ENCODE measurements around the gene ADARB2. TPM values are rescaled to one million over a fixed set of nuclear protein-coding genes. Genes with fewer than 3 reads are reported as not detected.
"Not testable (repeated sequence)": the region's sequence is repeated elsewhere in the genome, so short reads cannot be mapped to it uniquely, and the experiment has no call there.

Gene ADARB2
- total RNA-seq, 1 donor: 1.1 TPM

DNA sequence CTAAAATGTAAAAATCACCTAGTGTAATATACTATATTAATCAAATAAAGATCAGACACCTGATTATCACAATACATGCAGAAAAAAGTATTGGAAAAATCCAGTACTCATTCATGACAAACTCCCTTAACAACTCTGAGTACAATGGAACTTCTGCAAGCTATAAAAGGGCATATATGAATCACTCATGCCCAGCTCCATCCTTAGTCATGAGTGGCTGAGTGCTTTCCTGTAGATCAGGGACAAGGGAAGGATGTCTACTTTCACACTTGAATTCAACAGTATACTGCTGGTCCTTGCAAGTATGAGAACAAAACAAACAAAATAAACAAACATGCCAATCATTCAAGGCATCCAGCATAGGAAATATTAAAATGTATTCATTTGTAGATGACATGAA, 116.5 kb downstream of the ADARB2 start:
- DNase-seq (ENCODE audit: low read depth in 2 of 3, low spot score in 2 of 3): no peak

DNA sequence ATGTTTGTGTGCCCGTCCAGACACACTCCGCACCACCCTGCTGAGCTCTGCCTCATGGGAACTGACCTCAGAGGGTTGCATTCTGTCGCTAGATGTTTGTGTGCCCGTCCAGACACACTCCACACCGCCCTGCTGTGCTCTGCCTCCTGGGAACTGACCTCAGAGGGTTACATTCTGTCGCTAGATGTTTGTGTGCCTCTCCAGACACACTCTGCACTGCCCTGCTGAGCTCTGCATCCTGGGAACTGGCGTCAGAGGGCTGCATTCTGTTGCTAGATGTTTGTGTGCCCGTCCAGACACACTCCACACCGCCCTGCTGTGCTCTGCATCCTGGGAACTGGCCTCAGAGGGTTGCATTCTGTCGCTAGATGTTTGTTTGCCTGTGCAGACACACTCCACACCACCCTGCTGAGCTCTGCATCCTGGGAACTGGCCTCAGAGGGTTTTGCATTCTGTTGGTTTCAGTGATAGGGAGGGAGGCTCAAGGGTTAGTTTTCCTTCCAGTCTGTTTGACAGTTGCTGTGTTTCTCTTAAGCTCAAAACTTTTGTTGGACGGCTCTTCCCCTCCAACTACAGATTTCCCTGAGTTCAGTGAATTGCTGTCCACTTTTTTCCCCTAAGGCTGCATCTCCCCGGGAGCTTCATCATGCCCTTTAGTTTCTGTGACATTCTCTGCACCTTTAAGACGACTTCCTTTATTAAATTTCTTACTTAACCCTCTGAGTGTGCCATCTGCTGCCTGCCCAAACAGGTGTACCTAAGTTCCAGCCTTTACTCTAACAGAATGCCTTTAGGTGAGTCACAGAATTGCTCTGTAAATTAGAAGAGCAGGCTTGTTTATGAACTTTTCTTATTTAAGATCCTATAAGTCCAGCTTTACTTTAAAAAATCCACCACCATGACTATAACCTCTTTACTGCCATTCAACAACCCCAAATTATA, 119.7 kb downstream of the ADARB2 start:
- DNase-seq (ENCODE audit: low read depth in 2 of 3, low spot score in 2 of 3): not testable (repeated sequence)

DNA sequence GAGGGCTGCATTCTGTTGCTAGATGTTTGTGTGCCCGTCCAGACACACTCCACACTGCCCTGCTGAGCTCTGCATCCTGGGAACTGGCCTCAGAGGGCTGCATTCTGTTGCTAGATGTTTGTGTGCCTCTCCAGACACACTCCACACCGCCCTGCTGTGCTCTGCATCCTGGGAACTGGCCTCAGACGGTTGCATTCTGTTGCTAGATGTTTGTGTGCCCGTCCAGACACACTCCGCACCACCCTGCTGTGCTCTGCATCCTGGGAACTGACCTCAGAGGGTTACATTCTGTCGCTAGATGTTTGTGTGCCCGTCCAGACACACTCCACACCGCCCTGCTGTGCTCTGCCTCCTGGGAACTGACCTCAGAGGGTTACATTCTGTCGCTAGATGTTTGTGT, 120.6 kb downstream of the ADARB2 start:
- not testable (repeated sequence) for DNase-seq (ENCODE audit: low read depth in 2 of 3, low spot score in 2 of 3)

DNA sequence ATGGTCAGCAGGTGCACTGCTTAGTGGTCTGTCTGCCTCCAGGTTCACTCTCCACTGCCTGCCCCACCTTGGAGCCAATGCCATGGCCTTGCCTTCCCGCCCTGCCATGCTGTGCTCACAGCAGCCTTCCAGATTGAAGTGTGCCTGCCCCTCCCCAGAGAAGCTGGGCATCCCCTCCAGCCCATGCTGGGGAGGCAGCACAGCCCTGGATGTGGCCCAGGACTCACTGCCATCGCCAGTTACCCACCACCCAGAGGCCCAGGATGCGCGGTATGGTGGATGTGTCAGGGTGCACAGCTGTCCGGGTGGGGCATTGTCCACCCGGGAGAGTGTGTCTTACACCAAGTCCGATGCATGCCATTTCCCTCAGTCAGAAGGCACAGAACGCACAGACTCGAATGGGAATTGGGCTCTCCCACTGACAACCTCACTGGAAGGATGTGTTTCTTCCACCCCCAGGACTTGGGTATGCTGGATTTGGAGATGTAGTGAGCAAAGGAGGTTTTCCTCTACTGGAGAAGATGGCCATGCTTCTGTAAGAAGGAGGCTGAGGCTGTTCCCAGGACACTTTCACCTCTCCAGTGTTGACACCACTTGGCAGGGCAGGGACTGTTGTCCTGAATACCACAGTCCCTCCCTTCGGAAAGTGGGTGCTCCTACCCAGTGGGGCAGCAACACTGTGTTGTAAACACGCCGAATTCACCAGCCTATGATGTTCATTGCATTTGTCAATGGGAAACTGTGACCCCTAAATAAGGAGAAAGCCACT, 122.0 kb downstream of the ADARB2 start:
- no peak for DNase-seq (ENCODE audit: low read depth in 2 of 3, low spot score in 2 of 3)

DNA sequence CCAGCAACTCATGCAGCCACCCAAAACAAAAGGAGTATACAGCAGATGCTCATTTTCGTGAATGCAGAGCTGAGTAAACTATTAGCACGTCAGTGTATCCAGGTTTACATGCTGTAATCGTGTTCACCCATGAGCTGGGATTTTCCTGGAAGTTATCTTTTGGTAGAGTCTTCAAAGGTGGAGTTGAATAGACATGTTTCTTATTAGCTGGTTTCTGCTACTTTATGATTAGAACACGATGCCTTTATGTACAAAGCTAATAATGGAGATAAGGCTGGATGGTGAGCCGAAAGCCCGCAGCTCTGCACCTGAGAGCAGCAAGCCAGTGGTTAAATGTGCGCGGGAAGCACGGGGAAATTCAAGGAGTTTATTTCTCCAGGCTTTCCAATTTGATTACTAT, 123.8 kb downstream of the ADARB2 start:
- DNase-seq (ENCODE audit: low read depth in 2 of 3, low spot score in 2 of 3): no peak

DNA sequence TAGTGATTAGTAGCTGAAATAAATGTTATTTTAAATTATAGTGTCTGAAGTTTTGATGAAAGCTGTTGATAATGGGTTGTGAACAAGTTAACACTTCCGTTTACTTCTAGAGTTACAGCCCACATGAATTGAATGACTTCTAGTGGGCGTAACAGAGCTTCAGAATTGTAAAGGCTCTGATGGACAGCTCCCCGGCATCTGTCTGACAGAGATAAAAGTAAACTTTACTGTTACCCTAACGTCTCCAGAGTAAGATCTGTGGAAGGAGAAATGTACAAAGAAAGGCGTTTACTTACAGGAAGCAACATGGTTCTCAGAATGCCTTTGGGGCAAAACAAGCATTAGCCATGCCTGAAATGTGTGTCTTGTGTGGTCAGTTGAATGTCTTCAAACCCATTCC, 124.4 kb downstream of the ADARB2 start:
- peak in 2 of 3 donors; percentile 10 to 49 for DNase-seq (ENCODE audit: low read depth in 2 of 3, low spot score in 2 of 3)

DNA sequence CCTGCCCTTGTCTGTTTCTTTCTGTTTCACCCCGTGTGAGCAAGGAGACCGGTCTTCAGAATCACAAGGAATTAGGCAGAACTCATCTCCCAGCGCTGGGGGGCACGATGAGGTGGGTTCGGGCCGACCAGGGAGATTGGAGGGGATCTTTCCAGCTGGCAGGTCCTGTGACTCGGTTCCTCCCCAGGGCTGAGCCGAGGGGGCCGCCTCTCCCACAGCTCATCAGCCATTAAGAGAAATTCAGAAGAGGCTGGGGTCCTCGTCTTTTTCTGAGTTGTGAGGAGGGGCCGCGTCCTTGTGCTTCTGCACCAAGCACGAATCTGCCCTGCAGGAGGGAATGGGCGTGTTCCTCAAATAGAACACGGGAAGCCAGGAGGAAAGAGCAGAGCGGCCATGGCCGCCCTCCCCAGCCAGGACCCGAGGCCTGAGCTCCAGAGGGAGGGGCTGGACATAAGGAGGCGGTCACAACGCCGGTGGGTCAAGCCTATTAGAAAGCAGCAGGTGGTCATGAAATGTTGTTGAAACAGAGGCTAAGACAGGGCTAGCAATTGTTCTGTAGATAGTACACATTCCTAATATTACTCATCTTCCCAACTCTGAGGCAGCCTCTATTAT, 125.3 kb downstream of the ADARB2 start:
- DNase-seq (ENCODE audit: low read depth in 2 of 3, low spot score in 2 of 3): no peak

DNA sequence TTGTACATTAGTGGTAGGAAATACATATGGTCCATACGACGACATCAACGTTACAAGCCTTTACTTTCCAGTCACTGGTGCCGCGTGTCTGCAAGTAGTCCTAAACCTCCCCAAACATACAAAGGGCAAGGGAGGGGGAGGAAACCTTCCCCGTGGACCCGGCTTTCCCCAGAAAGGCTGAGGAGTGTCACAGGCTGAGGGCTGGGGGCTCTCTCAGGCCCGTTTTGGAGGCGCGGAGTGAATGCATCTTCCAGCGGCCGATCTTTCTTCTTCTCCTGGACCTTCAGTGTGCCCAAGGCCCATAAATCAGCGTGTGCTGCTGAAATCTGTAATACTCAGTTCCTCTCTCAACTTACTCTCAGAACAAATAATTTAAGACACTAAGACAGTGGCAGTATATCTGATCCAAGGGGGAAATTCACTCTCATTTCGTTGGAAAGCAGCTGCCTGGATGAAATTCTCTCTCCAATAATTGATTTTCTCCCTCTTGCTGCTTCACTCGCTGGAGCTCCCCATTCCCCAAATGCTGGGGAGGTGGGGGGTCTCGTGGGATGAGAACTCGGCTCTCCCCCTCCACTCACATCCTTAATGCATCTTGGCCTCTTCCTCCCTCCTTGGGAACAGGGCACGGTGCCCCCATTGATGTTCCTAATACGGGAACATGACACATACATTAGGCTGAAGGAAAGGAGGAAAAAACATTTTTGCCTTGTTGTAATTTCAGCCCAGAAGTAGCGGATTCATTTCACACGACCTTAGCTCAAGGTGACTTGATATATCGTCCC, 126.1 kb downstream of the ADARB2 start:
- no peak for DNase-seq (ENCODE audit: low read depth in 2 of 3, low spot score in 2 of 3)

DNA sequence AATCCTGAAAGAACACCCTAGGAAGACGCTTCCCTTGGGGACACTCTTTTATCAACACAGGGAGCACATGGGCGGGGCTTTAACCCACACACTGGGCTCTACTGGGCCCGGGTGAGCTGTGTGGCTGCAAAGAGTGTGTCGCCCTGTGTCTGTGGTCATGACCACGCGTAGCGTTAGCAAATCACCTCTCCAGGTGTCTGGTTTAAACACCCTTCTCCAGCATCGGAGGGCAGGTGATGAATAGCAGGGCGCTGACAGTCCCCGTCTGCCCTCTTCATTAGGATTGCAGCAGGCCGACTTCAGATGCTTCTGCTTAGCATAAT, 127.7 kb downstream of the ADARB2 start:
- no peak for DNase-seq (ENCODE audit: low read depth in 2 of 3, low spot score in 2 of 3)

DNA sequence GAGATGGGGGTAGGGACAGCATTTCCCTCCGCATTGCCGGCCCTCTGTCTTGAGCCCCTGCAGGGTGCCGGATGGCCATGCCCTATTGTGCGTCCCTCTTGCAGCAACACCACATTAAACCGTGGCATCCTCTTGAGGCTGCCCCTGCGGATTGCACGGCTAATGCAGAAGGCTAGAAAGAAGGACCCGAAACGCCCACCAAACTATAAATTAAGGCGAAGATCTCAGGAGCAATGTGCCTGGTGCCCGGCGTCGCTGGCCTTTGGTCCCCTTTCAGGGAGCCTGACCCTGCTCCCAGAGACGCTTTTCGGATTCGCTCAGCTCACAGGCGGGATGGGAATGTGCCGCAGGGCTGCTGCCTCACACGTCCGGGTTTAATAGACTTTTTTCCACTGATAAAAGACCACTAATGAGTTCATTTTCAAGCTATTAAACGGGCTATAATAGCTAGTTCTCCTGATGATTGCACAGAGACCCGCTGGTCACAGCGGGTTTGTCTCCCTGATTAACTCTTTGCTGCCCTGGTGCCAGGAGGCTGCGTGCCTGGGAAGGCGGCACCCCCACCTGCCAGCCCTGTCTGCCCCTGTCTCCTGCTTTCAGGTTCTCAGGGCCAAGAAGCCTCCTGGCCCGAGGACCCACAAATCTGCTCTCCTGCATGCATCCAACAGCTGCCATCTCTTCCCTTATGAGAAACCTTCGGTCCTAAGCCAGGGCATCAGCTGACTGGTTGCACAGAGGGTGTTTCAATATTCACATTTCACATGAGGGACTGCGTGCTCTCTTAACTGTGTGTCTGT, 128.3 kb downstream of the ADARB2 start:
- DNase-seq (ENCODE audit: low read depth in 2 of 3, low spot score in 2 of 3): peak in 1 of 3 donors; percentile 13

DNA sequence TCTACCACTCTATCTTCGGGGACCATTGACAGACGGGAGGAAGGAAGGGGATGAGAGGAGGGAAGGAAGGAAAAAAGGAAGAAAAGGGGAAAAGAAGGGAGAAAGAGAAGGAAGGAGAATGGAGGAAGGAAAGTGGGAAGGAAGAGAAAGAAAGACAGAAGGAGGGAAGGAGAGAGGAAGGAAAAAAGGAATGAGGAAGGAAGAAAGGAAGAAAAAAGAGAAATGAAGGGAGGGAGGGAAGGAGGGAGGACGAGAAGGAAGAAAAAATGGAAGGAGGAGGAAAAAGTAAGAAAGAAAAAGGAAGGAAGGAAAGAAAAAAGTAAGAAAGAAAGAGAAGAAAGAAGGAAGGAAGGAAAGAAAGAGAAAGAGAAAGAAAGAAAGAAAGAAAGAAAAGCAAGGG, 128.9 kb downstream of the ADARB2 start:
- no peak for DNase-seq (ENCODE audit: low read depth in 2 of 3, low spot score in 2 of 3)

DNA sequence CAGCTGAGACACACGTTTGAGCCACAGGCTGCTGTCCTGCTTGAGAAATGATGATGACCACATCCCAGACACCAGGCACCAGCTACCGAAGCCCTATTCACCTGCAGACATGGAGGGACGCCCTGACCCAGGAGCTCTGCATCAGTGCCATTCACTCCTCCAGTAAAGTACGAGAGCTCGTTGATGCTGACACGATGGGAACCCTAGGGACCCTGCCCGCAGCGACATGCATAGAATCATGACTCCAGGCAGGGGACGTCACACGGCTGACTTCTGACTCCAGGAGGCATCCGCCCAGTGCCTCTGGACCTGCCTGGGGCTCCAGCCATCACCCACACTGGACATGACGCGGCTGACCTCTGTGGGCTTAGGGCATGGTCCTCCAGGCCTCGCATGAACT, 129.9 kb downstream of the ADARB2 start:
- no peak for DNase-seq (ENCODE audit: low read depth in 2 of 3, low spot score in 2 of 3)

DNA sequence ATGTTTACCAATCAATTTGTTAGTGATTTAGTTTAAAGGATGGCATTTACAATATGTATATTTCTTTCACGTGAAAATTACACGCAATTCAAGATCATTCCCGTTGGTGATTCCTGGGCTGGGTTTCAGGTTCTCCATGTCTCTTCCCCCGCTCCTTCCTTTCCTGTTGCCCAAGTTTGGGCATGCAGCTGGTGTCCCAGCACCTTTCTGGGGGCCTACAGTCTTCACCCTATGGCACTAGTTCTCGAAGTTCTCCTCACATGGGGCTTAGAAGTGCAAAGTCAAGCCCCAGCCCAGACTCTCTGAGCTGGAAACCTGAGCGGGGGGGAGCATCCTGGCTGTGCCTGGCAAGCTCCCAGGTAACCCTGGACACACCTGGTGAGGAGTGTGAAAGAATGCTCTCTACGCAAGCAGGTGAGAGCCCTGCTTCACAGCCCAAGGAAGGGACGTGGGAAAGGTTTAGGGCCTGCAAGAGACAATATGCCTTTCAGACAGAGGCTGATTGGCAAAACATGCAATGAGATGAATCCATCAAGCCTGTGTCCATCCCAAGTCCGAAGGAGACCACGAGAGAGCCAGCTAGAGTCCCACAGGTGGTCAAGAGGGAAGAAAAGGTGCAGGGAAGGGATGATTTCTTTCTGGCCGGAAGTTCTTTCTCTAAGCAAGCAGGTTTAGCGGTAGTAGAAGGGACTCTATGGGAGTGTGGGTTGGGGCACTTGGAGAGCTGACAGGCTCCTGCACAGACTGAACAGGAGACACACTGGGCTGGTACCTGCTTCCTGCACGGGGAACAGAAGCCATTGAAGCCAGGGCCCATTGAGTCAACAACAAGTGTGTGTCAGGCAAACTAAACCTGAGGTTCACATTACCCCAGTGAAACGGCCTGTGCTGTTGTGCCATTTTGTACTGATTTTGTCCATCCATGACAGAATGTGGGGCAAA, 131.1 kb downstream of the ADARB2 start:
- DNase-seq (ENCODE audit: low read depth in 2 of 3, low spot score in 2 of 3): no peak

DNA sequence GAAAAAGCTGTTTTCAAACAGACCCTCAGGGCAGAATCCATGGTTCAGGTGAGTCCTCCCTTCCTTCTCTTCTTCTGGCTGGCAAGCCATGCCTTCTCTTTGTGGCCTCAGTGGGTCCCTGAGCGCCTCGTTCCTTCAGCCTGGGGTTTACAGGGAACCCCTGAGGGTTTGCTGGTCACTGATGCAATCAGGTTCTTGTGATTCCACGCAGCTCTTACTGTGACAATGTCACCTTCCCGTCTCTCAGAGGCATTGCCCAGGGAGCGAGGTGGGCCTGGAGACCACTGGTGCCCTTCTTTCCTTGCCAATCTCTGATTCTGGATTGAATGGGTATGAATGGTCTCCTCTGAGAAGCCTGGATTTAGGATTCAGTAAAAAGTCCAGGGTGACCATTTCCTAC, 132.2 kb downstream of the ADARB2 start:
- DNase-seq (ENCODE audit: low read depth in 2 of 3, low spot score in 2 of 3): no peak

DNA sequence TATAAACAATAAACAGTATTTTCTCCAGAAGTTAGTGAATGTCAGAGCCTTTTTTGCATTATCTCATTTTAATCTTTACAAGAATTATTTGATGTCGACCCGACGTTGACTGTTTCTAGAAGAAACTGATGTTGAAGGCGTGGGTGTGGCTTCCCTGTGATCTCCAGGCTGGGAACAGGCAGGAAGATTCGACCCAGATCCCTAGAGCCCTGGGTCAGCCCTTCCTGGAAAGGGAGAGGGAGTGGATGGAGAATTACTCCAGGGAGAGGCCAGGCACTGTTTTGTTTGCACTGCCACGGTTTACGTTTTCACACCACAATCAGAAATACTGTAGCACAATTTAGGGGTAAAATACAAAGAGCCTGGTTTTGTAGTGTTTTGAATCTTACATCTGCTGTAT, 133.1 kb downstream of the ADARB2 start:
- DNase-seq (ENCODE audit: low read depth in 2 of 3, low spot score in 2 of 3): no peak

DNA sequence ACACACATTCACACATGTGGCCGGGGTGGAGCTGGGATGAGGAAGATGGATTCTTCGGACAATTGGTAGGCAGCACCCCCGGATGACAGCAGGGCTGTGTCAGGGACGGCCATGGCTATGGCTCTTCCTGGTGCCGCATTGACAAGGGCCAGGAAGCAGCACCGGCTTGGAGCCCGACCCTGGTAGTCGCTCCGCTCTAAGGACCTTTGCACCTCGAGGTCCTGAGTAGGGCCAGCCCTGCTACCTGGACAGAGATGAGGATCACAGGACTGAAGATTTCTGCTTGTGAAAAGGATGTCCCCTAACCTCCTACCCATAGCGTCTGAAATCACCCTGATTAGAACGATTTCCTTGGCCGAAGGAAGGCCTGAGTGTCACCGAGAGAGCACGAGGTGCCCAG, 134.1 kb downstream of the ADARB2 start:
- DNase-seq (ENCODE audit: low read depth in 2 of 3, low spot score in 2 of 3): no peak

DNA sequence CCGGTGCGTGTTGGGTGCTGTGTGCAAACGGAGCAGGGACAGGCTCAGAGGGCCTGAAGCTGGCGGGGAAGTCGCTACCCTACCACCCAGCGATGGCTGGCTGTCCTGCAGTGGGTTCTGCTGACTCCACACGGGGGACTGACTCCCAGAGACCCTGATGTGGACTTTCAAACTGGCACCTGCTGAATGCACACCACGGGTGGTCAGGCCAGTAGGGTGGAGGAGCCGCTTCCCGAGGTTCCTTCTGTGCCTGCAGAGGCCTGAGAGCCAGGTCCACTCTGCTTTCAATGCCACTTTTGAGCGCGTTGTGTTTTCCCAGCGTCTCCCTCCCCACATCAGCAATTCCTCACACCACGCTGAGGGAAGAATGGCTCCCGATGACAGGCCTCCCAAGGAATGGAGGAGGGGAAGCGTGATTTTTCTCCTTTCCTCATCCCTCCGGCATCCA, 135.3 kb downstream of the ADARB2 start:
- no peak for DNase-seq (ENCODE audit: low read depth in 2 of 3, low spot score in 2 of 3)

DNA sequence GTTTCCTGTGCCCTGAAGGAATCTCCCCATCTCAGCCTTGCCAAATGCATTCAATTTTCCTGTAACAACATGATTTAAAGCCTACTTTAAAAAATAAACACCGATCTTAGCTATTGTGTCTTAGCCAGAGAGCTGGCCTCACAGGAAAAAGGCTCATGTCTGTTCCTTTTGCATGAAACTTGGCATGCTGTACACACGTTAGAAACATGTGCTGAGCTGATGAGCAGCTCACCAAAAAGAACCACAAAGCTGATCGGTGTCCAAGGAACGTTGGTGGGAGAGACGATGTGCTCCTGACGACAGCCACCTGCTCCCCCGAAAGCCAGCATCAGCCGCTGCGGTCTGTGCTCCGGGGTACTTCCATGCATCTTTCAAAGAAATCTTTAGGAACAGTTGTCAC, 135.9 kb downstream of the ADARB2 start:
- no peak for DNase-seq (ENCODE audit: low read depth in 2 of 3, low spot score in 2 of 3)

DNA sequence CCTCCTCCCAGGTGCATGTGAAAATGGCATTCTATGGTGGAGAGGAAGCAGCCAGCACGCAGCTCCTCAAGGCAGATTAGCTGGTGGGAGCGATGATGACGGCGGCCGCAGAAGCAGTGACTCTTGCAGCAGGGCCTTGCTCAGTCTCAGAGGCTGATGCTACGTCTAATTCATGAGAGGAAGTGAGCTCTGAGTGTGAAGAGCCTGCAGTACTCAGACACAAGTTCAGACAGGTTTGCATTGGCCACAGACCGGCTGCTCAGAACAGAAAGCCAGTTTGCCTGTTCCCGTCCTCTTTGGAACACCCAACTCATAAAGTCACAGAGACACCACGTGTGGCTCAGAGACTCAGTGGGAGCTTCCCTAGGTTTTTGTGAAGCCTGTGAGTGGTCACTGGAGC, 136.5 kb downstream of the ADARB2 start:
- no peak for DNase-seq (ENCODE audit: low read depth in 2 of 3, low spot score in 2 of 3)

All from hematopoietic multipotent progenitor cell (in vitro differentiated cells).